CD4-positive, alpha-beta T cell (primary cell): Measurements from ENCODE around the gene LDLRAD2. TPM values are rescaled to one million over a fixed set of nuclear protein-coding genes. Genes with fewer than 3 reads are reported as not detected.

Experiments used
- ATAC-seq: fragments of 200-7000 bp; cut with Tn5 transposase; one replicate; pipeline ENCODE4 v1.10.0; 2022; ENCODE audit warnings: mild to moderate bottlenecking; ENCODE audit not compliant: poor library complexity
- CTCF ChIA-PET: fragments of 350-600 bp; sonication (Branson Sonifier 250); formaldehyde crosslinking; loops from one replicate; lab custom pipeline; 2021; ENCODE audit warnings: antibody characterized with exemption, inconsistent platforms; lab: Charles Lee
- POLR2A ChIA-PET: fragments of 350-600 bp; sonication (Branson Sonifier 250); formaldehyde crosslinking; loops from one replicate; lab custom pipeline; 2021; ENCODE audit warnings: antibody characterized with exemption, inconsistent platforms; lab: Charles Lee
- DNase-seq, 14 experiments: peaks; one replicate each; pipeline ENCODE4 v3.0.0-alpha.2; 2013 to 2020; ENCODE audit warnings: mixed read lengths in 2 of 14
- H3K27ac ChIP-seq, 2 donors: one replicate each; pipeline versions ENCODE4 v1.5.1 to v1.7.0; 2013; ENCODE audit warnings: low read length in 2 of 2, low read depth in 1 of 2, mild to moderate bottlenecking in 1 of 2
- H3K27me3 ChIP-seq, 2 experiments: 1 replicate in 1 of 2; 2 replicates in 1 of 2; pipeline versions ENCODE4 v1.6.1 to v1.7.0; 2013; ENCODE audit warnings: low read length in 2 of 2, control low read depth in 1 of 2, mild to moderate bottlenecking in 1 of 2, moderate library complexity in 1 of 2; ENCODE audit not compliant: insufficient read depth in 2 of 2, control insufficient read depth in 1 of 2
- H3K36me3 ChIP-seq: one replicate; pipeline ENCODE4 v1.6.1; 2013; ENCODE audit warnings: low read length, control low read depth; ENCODE audit not compliant: insufficient read depth
- H3K4me1 ChIP-seq: one replicate; pipeline ENCODE4 v1.6.1; 2013; ENCODE audit warnings: low read length, control low read depth; ENCODE audit not compliant: insufficient read depth
- H3K4me3 ChIP-seq: one replicate; pipeline ENCODE4 v1.5.1; 2013; ENCODE audit warnings: mild to moderate bottlenecking, low read length, moderate library complexity
- H3K9me3 ChIP-seq, 2 experiments: 1 replicate in 1 of 2; 2 replicates in 1 of 2; pipeline versions ENCODE4 v1.6.1 to v1.7.0; 2013; ENCODE audit warnings: low read length in 2 of 2, mild to moderate bottlenecking in 2 of 2, control low read depth in 1 of 2, moderate library complexity in 1 of 2; ENCODE audit not compliant: control insufficient read depth in 1 of 2, insufficient read depth in 1 of 2
- H3K27ac Mint-ChIP-seq: one replicate; pipeline ENCODE4 v1.8.0; 2020; ENCODE audit warnings: mixed read lengths
- H3K27me3 Mint-ChIP-seq: one replicate; pipeline ENCODE4 v1.8.0; 2021; ENCODE audit warnings: mixed read lengths
- H3K36me3 Mint-ChIP-seq: one replicate; pipeline ENCODE4 v1.8.0; 2021; ENCODE audit warnings: low read depth, mixed read lengths
- H3K4me1 Mint-ChIP-seq: one replicate; pipeline ENCODE4 v1.8.0; 2021; ENCODE audit warnings: low read depth, mixed read lengths
- H3K4me3 Mint-ChIP-seq: one replicate; pipeline ENCODE4 v1.8.0; 2020; ENCODE audit warnings: mild to moderate bottlenecking, mixed read lengths
- H3K9me3 Mint-ChIP-seq: one replicate; pipeline ENCODE4 v1.8.0; 2020; ENCODE audit warnings: mixed read lengths
- intact Hi-C, 2 experiments: fragments of 100-400 bp; cut with DNase I in 1 of 2; cut with micrococcal nuclease in 1 of 2; formaldehyde crosslinking; loops; one replicate each; pipeline versions ENCODE4 v1.15.1 to v1.9.0; 2023 to 2025; cut with DNase I, micrococcal nuclease
- total RNA-seq, 174 experiments: library from RNA in 2 of 174; stranded (reverse) in 2 of 174; gene quantifications; one replicate each; pipeline ENCODE4 v1.2.3 and lab custom pipeline; 2021 to 2026
- TF ChIP-seq, protein P1 (sequence below): fragments of 200-600 bp; IDR thresholded peaks from one replicate; pipeline ENCODE4 v1.8.0; 2022; ENCODE audit warnings: antibody characterized with exemption, mild to moderate bottlenecking

Gene LDLRAD2
- total RNA-seq, 2 experiments from 2014 or later = not detected

DNA sequence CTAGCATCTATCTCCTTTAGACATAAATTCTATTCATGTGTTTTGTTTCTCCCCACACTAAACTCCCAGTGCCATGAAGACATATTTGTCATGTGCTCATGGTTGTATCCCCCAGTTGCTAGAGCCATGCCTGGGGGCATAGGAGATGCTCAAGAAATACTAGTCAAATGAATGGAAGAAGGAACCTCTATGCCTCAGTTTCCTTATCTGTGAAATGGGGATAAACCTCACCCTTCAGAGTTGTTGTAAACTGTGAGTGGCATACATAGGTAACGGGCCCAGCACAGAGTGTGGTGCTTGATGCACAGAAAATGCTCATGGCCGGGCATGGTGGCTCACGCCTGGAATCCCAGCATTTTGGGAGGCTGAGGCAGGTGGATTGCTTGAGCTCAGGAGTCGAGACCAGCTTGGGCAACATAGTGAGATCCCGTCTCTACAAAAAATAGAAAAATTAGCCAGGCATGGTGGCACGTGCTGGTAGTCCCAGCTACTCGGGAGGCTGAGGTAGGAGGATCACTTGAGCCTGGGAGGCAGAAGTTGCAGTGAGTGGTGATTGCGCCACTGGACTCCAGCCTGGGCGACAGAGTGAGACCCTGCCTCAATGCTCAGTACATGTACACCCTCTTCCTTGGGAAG lies 8.7 kb downstream of the LDLRAD2 start:
- DNase-seq = no peak
- no peak for ATAC-seq
- Histone ChIP-seq H3K27me3 (no peaks in the 10 kb centered on the region), H3K27ac (no peak overlapping the region), H3K36me3 (no peaks in the 10 kb centered on the region), H3K4me3 (no peak overlapping the region), H3K9me3 (no peaks in the 10 kb centered on the region), H3K4me1 (no peaks in the 10 kb centered on the region)
- H3K4me1 Mint-ChIP-seq = peaks cover 11% of the 10 kb centered on the region
- H3K9me3 Mint-ChIP-seq = no peaks in the 10 kb centered on the region
- TF ChIP-seq, protein P1, sequence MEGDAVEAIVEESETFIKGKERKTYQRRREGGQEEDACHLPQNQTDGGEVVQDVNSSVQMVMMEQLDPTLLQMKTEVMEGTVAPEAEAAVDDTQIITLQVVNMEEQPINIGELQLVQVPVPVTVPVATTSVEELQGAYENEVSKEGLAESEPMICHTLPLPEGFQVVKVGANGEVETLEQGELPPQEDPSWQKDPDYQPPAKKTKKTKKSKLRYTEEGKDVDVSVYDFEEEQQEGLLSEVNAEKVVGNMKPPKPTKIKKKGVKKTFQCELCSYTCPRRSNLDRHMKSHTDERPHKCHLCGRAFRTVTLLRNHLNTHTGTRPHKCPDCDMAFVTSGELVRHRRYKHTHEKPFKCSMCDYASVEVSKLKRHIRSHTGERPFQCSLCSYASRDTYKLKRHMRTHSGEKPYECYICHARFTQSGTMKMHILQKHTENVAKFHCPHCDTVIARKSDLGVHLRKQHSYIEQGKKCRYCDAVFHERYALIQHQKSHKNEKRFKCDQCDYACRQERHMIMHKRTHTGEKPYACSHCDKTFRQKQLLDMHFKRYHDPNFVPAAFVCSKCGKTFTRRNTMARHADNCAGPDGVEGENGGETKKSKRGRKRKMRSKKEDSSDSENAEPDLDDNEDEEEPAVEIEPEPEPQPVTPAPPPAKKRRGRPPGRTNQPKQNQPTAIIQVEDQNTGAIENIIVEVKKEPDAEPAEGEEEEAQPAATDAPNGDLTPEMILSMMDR = no peak
- H3K36me3 Mint-ChIP-seq = no peaks in the 10 kb centered on the region
- H3K4me3 Mint-ChIP-seq = no peak overlapping the region
- ChIA-PET POLR2A (no interaction called here), CTCF (no interaction called here)
- peaks cover 6% of the 10 kb centered on the region for H3K27me3 Mint-ChIP-seq
- H3K27ac Mint-ChIP-seq = no peak overlapping the region
- intact Hi-C loops = no loop called here

DNA sequence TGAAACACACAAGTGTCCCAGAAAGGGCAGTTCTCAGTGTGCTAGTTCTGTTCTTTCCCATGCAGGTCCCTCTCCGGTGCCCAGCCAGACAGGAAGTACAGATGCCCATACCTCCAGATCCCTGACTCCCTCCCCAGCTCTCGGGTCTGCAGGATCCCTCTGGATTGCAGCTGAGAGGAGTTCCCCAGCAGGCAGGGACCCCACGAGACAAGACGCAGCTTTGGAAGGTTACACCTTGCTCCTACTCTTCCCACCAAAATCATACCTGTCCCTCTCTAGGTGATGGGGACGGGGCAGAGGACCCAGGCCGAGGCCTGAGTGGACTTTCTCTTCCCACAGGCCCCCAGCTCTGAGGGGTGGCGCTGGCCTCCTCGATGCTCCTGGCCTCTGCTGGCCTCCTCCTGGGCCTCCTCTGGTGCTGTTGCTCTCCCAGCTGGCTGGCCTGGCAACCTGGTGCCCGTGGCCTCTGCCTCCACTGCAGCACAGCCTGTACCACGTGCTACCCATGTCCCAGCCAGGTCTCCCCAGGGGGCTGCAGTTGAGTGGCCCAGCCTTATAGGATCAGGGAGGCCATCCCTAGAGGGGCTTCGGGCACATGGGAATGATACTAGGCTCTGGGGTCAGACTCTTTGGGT lies 9.4 kb downstream of the LDLRAD2 start:
- Histone ChIP-seq H3K4me1 (no peaks in the 10 kb centered on the region), H3K4me3 (no peak overlapping the region), H3K27ac (no peak overlapping the region), H3K9me3 (no peaks in the 10 kb centered on the region), H3K27me3 (no peaks in the 10 kb centered on the region), H3K36me3 (no peaks in the 10 kb centered on the region)
- no peak overlapping the region for H3K4me3 Mint-ChIP-seq
- no peaks in the 10 kb centered on the region for H3K9me3 Mint-ChIP-seq
- DNase-seq (no peak), ATAC-seq (no peak)
- intact Hi-C loops = no loop called here
- H3K27ac Mint-ChIP-seq = no peak overlapping the region
- TF ChIP-seq, protein P1 = no peak
- no peaks in the 10 kb centered on the region for H3K36me3 Mint-ChIP-seq
- ChIA-PET CTCF (no interaction called here), POLR2A (no interaction called here)
- peaks cover 11% of the 10 kb centered on the region for H3K4me1 Mint-ChIP-seq
- H3K27me3 Mint-ChIP-seq = peaks cover 6% of the 10 kb centered on the region

DNA sequence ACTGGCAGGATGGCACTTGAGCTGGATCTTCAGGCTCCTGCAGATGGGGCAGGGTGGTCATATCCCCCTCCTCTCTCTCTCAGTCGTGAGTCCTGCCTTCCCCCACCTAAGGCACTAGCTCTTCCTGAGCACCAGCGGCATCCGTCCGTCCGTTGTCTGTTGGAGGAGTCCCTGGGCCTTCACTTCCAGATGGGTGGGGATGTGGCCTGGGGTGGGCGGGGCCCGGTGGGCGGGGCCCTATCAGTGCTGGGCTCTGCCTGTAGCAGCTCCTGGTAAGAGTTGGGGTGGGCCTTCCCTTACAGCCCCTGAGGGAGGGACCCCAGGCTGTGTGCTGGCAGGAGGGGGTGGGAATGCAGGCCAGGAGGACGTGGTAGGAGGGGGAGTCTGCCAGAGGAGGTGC lies 10.3 kb downstream of the LDLRAD2 start:
- no peak overlapping the region for H3K4me3 Mint-ChIP-seq
- H3K36me3 Mint-ChIP-seq = no peaks in the 10 kb centered on the region
- no peak overlapping the region for H3K4me3 ChIP-seq
- H3K27me3 ChIP-seq = no peaks in the 10 kb centered on the region
- ChIA-PET CTCF (no interaction called here), POLR2A (no interaction called here)
- H3K4me1 Mint-ChIP-seq = peaks cover 5% of the 10 kb centered on the region
- ATAC-seq (no peak), DNase-seq (peak in 1 of 14 experiments; percentile 14)
- H3K27ac ChIP-seq = no peak overlapping the region
- TF ChIP-seq, protein P1 = no peak
- no peaks in the 10 kb centered on the region for H3K9me3 Mint-ChIP-seq
- H3K27me3 Mint-ChIP-seq = no peaks in the 10 kb centered on the region
- no peaks in the 10 kb centered on the region for H3K36me3 ChIP-seq
- H3K4me1 ChIP-seq = no peaks in the 10 kb centered on the region
- H3K27ac Mint-ChIP-seq = no peak overlapping the region
- intact Hi-C loops = no loop called here
- no peaks in the 10 kb centered on the region for H3K9me3 ChIP-seq
